A549 (cell line): ENCODE data around the gene GPR63. TPM values are rescaled to one million over a fixed set of nuclear protein-coding genes. Genes with fewer than 3 reads are reported as not detected.

Experiments
- ATAC-seq, 2 experiments: fragments of 200-7000 bp in 1 of 2; fragments of >200 bp in 1 of 2; cut with Nextera tagmentation in 1 of 2; cut with Tn5 transposase in 1 of 2; 3 replicates each; pipeline versions ENCODE4 v1.8.0 to v1.9.1; 2018 to 2020; ENCODE audit warnings: mild to moderate bottlenecking in 1 of 2, moderate library complexity in 1 of 2
- CTCF ChIA-PET: fragments of 300-600 bp; sonication (Branson Sonifier 250); formaldehyde crosslinking; extraction: SDS; loops from one replicate; lab custom pipeline; 2021; ENCODE audit warnings: antibody characterized with exemption, inconsistent platforms; lab: Yijun Ruan, JAX
- POLR2A ChIA-PET: fragments of 350-600 bp; formaldehyde crosslinking; extraction: SDS; loops from one replicate; lab custom pipeline; 2021; ENCODE audit warnings: antibody characterized with exemption, inconsistent platforms; lab: Yijun Ruan, JAX
- DNase-seq, 2 experiments: peaks; one replicate each; pipeline versions ENCODE4 v3.0.0 to v3.0.0-alpha.2; 2011 to 2016; ENCODE audit warnings: low read depth in 1 of 2, low spot score in 1 of 2
- FAIRE-seq: peaks from 2 replicates; lab custom pipeline; 2011; peaks lifted over from hg19 to GRCh38; lab: Jason Lieb, UNC
- H3K27ac ChIP-seq, 2 experiments: fragments of >200 bp; sonication (Bioruptor Twin); formaldehyde crosslinking; 3 replicates each; pipeline ENCODE4 v1.5.1; 2016 to 2017
- H3K4me1 ChIP-seq: fragments of >200 bp; sonication (Bioruptor Twin); formaldehyde crosslinking; 3 replicates; pipeline ENCODE4 v1.6.1; 2016
- H3K4me2 ChIP-seq: fragments of >200 bp; sonication (Bioruptor Twin); formaldehyde crosslinking; 3 replicates; pipeline ENCODE4 v1.6.1; 2016
- H3K4me3 ChIP-seq: fragments of >200 bp; sonication (Bioruptor Twin); formaldehyde crosslinking; 3 replicates; pipeline ENCODE4 v1.5.1; 2016
- H3K9me3 ChIP-seq: fragments of >200 bp; sonication (Bioruptor Twin); formaldehyde crosslinking; 3 replicates; pipeline ENCODE4 v1.6.1; 2016
- CBX2 ChIP-seq: fragments of 200-600 bp; sonication (generic); IDR thresholded peaks from 2 replicates; pipeline ENCODE4 v1.6.1; 2016; ENCODE audit warnings: low read depth, mild to moderate bottlenecking, borderline replicate concordance
- CEBPB ChIP-seq, 2 experiments: fragments of >200 bp in 1 of 2; sonication (Bioruptor Twin) in 1 of 2; formaldehyde crosslinking in 1 of 2; IDR thresholded peaks; 2 replicates each; pipeline ENCODE4 v1.6.1; 2012 to 2016
- CTCF ChIP-seq: fragments of >200 bp; sonication (Bioruptor Twin); formaldehyde crosslinking; IDR thresholded peaks from 3 replicates; pipeline ENCODE4 v1.5.1; 2016
- EHF ChIP-seq: fragments of 250-450 bp; sonication (Bioruptor Pico); IDR thresholded peaks from 2 replicates; pipeline ENCODE4 v1.5.0; 2020; ENCODE audit warnings: mild to moderate bottlenecking
- EP300 ChIP-seq, 2 experiments: fragments of >200 bp; sonication (Bioruptor Twin); formaldehyde crosslinking; IDR thresholded peaks; 2 replicates in 1 of 2; 3 replicates in 1 of 2; pipeline ENCODE4 v1.6.1; 2016 to 2017
- GATA3 ChIP-seq: IDR thresholded peaks from 2 replicates; pipeline ENCODE4 v1.6.1; 2012; ENCODE audit warnings: borderline replicate concordance
- HEYL ChIP-seq: fragments of 250-450 bp; sonication (Bioruptor Pico); IDR thresholded peaks from 2 replicates; pipeline ENCODE4 v1.8.0; 2021; ENCODE audit warnings: mild to moderate bottlenecking, moderate library complexity
- JUN ChIP-seq, 2 experiments: fragments of >200 bp; sonication (Bioruptor Twin); formaldehyde crosslinking; IDR thresholded peaks; 2 replicates in 1 of 2; 3 replicates in 1 of 2; pipeline ENCODE4 v1.6.1; 2016 to 2017
- MAZ ChIP-seq: fragments of 150-350 bp; IDR thresholded peaks from 2 replicates; pipeline ENCODE4 v1.6.1; 2014; ENCODE audit warnings: antibody characterized with exemption, low read depth, low read length, borderline replicate concordance
- NFE2L2 ChIP-seq: fragments of 150-350 bp; conservative IDR thresholded peaks from 2 replicates; pipeline ENCODE4 v1.6.1; 2014; ENCODE audit warnings: low read length
- NPAS2 ChIP-seq: fragments of 250-450 bp; sonication (Bioruptor Pico); IDR thresholded peaks from 2 replicates; pipeline ENCODE4 v1.8.0; 2022; ENCODE audit warnings: mild to moderate bottlenecking, moderate library complexity, borderline replicate concordance
- PBX3 ChIP-seq: IDR thresholded peaks from 2 replicates; pipeline ENCODE4 v1.6.1; 2012
- RARB ChIP-seq: fragments of 250-450 bp; sonication (Bioruptor Pico); IDR thresholded peaks from 2 replicates; pipeline ENCODE4 v1.8.0; 2021; ENCODE audit warnings: mild to moderate bottlenecking, moderate library complexity
- RNF2 ChIP-seq: fragments of 200-600 bp; sonication (generic); IDR thresholded peaks from 2 replicates; pipeline ENCODE4 v1.6.1; 2016; ENCODE audit warnings: low read depth, mild to moderate bottlenecking, antibody characterized with exemption, moderate library complexity, borderline replicate concordance
- TP53 ChIP-seq: fragments of 250-450 bp; sonication (Bioruptor Pico); IDR thresholded peaks from 2 replicates; pipeline ENCODE4 v1.5.0; 2021; ENCODE audit warnings: mild to moderate bottlenecking, moderate library complexity
- ZFP36 ChIP-seq: fragments of 450-650 bp; IDR thresholded peaks from 2 replicates; pipeline ENCODE4 v1.6.1; 2014; ENCODE audit warnings: borderline replicate concordance; ENCODE audit not compliant: partially characterized antibody
- ZNF302 ChIP-seq: fragments of 250-450 bp; sonication (Bioruptor Pico); IDR thresholded peaks from 2 replicates; pipeline ENCODE4 v1.9.0; 2021; ENCODE audit warnings: inconsistent platforms, mild to moderate bottlenecking, moderate library complexity
- WGBS: methylation state at CpG from one replicate; pipeline ENCODE4 v1.1.6; 2017; ENCODE audit errors: missing lambda C conversion rate; 5-methylcytosine and 5-hydroxymethylcytosine counted together
- polyA plus RNA-seq, 4 experiments: library from polyadenylated mRNA; depleted of rRNA in 3 of 4; stranded (reverse); fragments of >200 nt; fragmentation: RNase III in 1 of 4; extraction: RNeasy Plus Mini Kit Qiagen cat#74134 plus additional on column Dnase treatment in 1 of 4; gene quantifications; 2 replicates in 3 of 4; 3 replicates in 1 of 4; pipeline ENCODE4 v1.2.3, GENCODE V29; 2011 to 2017
- TF ChIP-seq, protein P1 (sequence below): fragments of 250-450 bp; sonication (Bioruptor Pico); IDR thresholded peaks from 2 replicates; pipeline ENCODE4 v1.5.0; 2021; ENCODE audit warnings: mild to moderate bottlenecking, moderate library complexity, borderline replicate concordance
- TF ChIP-seq, protein P2 (sequence below): fragments of >200 bp; sonication (Bioruptor Twin); formaldehyde crosslinking; IDR thresholded peaks from 3 replicates; pipeline ENCODE4 v1.6.1; 2016
- TF ChIP-seq, protein P3 (sequence below): fragments of 250-450 bp; sonication (Bioruptor Pico); IDR thresholded peaks from 2 replicates; pipeline ENCODE4 v1.5.0; 2020; ENCODE audit warnings: low read depth, mild to moderate bottlenecking, moderate library complexity
- TF ChIP-seq, protein P4 (sequence below): IDR thresholded peaks from 2 replicates; pipeline ENCODE4 v1.6.1; 2012

The GPR63 gene
- polyA plus RNA-seq, 2 of the 4 experiments (the other 2 are of a cell fraction) = 0.48 to 0.67 TPM

DNA sequence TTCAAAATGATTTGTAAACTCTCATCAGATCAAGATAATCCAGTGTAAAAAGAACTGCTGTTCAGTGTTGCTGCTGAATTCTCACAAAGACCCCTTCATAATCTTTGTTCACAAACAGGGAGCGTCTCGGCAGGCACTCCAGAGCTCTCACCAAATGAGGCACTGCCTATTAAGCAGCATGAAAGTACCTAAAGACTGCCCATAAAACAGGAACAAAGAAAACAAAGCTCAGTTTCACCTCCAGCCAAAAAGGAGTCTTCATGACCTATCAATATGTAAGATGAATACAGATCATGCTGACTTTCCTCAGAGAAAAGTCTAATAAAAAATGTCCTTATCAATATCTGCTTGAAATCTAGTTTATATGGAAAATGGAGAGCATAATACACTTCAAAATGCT lies 41.8 kb downstream of the GPR63 start (continued):
- TF ChIP-seq, protein P1, sequence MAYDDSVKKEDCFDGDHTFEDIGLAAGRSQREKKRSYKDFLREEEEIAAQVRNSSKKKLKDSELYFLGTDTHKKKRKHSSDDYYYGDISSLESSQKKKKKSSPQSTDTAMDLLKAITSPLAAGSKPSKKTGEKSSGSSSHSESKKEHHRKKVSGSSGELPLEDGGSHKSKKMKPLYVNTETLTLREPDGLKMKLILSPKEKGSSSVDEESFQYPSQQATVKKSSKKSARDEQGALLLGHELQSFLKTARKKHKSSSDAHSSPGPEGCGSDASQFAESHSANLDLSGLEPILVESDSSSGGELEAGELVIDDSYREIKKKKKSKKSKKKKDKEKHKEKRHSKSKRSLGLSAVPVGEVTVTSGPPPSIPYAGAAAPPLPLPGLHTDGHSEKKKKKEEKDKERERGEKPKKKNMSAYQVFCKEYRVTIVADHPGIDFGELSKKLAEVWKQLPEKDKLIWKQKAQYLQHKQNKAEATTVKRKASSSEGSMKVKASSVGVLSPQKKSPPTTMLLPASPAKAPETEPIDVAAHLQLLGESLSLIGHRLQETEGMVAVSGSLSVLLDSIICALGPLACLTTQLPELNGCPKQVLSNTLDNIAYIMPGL (CRISPR knock-in tag) = no peak
- TF ChIP-seq ZNF302 (no peak), NFE2L2 (no peak)

DNA sequence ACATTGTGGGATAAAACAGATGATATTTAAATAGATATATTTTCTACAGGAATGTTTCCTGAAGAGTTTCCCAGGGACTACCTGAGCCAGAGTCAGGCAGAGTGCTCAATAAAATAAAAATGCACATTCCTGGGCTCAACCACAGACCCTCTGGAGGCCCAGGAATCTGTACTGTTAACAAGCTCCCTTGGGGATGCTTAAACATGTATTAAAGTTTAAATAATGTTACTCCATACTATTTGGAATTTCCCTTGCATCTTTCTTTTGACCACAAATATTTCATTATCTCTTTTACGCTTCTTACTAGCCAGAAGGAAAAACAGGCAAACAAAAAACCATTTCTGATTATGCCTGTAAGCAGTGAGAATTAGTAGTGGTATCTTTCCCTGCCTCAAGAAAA lies 42.3 kb downstream of the GPR63 start:
- H3K4me2 ChIP-seq = no peak overlapping the region
- ATAC-seq = no peak
- WGBS = 82% methylated on average over 1 of the region's 1 CpG
- no peaks in the 10 kb centered on the region for H3K9me3 ChIP-seq
- POLR2A ChIA-PET = no interaction called here
- no peak for TF ChIP-seq NPAS2 (CRISPR knock-in tag)
- TF ChIP-seq TP53 (CRISPR knock-in tag) = no peak
- TF ChIP-seq ZFP36 = no peak
- TF ChIP-seq CEBPB (IDR thresholded peaks at IDR 0.05) = no peak
- no peak for TF ChIP-seq PBX3
- TF ChIP-seq, protein P2, sequence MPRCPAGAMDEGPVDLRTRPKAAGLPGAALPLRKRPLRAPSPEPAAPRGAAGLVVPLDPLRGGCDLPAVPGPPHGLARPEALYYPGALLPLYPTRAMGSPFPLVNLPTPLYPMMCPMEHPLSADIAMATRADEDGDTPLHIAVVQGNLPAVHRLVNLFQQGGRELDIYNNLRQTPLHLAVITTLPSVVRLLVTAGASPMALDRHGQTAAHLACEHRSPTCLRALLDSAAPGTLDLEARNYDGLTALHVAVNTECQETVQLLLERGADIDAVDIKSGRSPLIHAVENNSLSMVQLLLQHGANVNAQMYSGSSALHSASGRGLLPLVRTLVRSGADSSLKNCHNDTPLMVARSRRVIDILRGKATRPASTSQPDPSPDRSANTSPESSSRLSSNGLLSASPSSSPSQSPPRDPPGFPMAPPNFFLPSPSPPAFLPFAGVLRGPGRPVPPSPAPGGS = no peak
- TF ChIP-seq CBX2 = no peak
- no peak for TF ChIP-seq RNF2
- TF ChIP-seq, protein P3, sequence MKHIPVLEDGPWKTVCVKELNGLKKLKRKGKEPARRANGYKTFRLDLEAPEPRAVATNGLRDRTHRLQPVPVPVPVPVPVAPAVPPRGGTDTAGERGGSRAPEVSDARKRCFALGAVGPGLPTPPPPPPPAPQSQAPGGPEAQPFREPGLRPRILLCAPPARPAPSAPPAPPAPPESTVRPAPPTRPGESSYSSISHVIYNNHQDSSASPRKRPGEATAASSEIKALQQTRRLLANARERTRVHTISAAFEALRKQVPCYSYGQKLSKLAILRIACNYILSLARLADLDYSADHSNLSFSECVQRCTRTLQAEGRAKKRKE (CRISPR knock-in tag) = no peak
- TF ChIP-seq GATA3 = no peak
- TF ChIP-seq, protein P1 (CRISPR knock-in tag) = no peak
- TF ChIP-seq CTCF = no peak
- TF ChIP-seq EHF (CRISPR knock-in tag) = no peak
- no peak for TF ChIP-seq EP300 (IDR thresholded peaks at IDR 0.05)
- no peak for TF ChIP-seq HEYL (CRISPR knock-in tag)
- TF ChIP-seq MAZ = no peak
- TF ChIP-seq, protein P4, sequence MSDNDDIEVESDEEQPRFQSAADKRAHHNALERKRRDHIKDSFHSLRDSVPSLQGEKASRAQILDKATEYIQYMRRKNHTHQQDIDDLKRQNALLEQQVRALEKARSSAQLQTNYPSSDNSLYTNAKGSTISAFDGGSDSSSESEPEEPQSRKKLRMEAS = no peak
- no peak for TF ChIP-seq RARB (CRISPR knock-in tag)
- no peak for TF ChIP-seq JUN (IDR thresholded peaks at IDR 0.05)
- H3K4me1 ChIP-seq = no peaks in the 10 kb centered on the region
- no peak for DNase-seq
- FAIRE-seq = no peak
- H3K27ac ChIP-seq = no peak overlapping the region
- CTCF ChIA-PET = no interaction called here
- no peak overlapping the region for H3K4me3 ChIP-seq
